Fibroblast of lung (primary cell): ENCODE results near the gene TCERG1L. TPM values are rescaled to one million over a fixed set of nuclear protein-coding genes. Genes with fewer than 3 reads are reported as not detected.
"Not testable (repeated sequence)": the region's sequence is repeated elsewhere in the genome, so short reads cannot be mapped to it uniquely, and the experiment has no call there.

Experiments
- DNase-seq, 2 donors: peaks; one replicate each; pipeline versions ENCODE4 v3.0.0 to v3.0.0-alpha.2; 2010; ENCODE audit warnings: low read depth in 2 of 2
- H2AFZ ChIP-seq: 2 replicates; pipeline ENCODE4 v1.5.1; 2012; ENCODE audit warnings: low read length, control low read depth, inconsistent platforms
- H3K27ac ChIP-seq: 2 replicates; pipeline ENCODE4 v1.5.1; 2011; ENCODE audit warnings: low read length, control low read depth; ENCODE audit not compliant: insufficient read depth
- H3K27me3 ChIP-seq: 2 replicates; pipeline ENCODE4 v1.5.1; 2011; ENCODE audit warnings: mild to moderate bottlenecking, low read length; ENCODE audit not compliant: control insufficient read depth, insufficient read depth
- H3K36me3 ChIP-seq: 2 replicates; pipeline ENCODE4 v1.5.1; 2011; ENCODE audit warnings: low read length; ENCODE audit not compliant: control insufficient read depth, insufficient read depth
- H3K4me1 ChIP-seq: 2 replicates; pipeline ENCODE4 v1.5.1; 2011; ENCODE audit warnings: low read length; ENCODE audit not compliant: control insufficient read depth, insufficient read depth; ENCODE audit errors: extremely low read depth
- H3K4me2 ChIP-seq: 2 replicates; pipeline ENCODE4 v1.5.1; 2011; ENCODE audit warnings: low read length, control low read depth; ENCODE audit not compliant: insufficient read depth; ENCODE audit errors: extremely low read depth
- H3K4me3 ChIP-seq, 4 experiments: fragments of 200-600 bp in 1 of 4; sonication (generic) in 1 of 4; replicated peaks in 1 of 4; 2 replicates each; pipeline ENCODE4 v1.5.1; 2011 to 2016; ENCODE audit warnings: low read length in 4 of 4, low read depth in 3 of 4, mild to moderate bottlenecking in 3 of 4, control low read depth in 2 of 4, inconsistent platforms in 1 of 4, mixed read lengths in 1 of 4; ENCODE audit not compliant: insufficient read depth in 1 of 4; ENCODE audit errors: control extremely low read depth in 1 of 4
- H3K79me2 ChIP-seq: 2 replicates; pipeline ENCODE4 v1.5.1; 2012; ENCODE audit warnings: mild to moderate bottlenecking, low read length, inconsistent platforms; ENCODE audit not compliant: control insufficient read depth, insufficient read depth
- H3K9ac ChIP-seq: 2 replicates; pipeline ENCODE4 v1.5.1; 2011; ENCODE audit warnings: mild to moderate bottlenecking, low read length, control low read depth; ENCODE audit not compliant: insufficient read depth
- H3K9me3 ChIP-seq: 2 replicates; pipeline ENCODE4 v1.5.1; 2012; ENCODE audit warnings: low read depth, low read length; ENCODE audit not compliant: control insufficient read depth, insufficient read depth
- H4K20me1 ChIP-seq: 2 replicates; pipeline ENCODE4 v1.5.1; 2011; ENCODE audit warnings: low read length; ENCODE audit not compliant: control insufficient read depth, insufficient read depth; ENCODE audit errors: extremely low read depth
- EZH2 ChIP-seq: IDR thresholded peaks from 2 replicates; pipeline ENCODE4 v1.5.1; 2012; ENCODE audit warnings: low read length, control low read depth, mild to moderate bottlenecking; ENCODE audit errors: missing control alignments
- polyA plus RNA-seq, 2 donors: library from polyadenylated mRNA; depleted of rRNA in 1 of 2; stranded (reverse) in 1 of 2; unstranded in 1 of 2; fragments of >200 nt; gene quantifications; 2 replicates each; pipeline ENCODE4 v1.2.1, GENCODE V29; 2011 to 2012; ENCODE audit warnings: missing spikeins in 1 of 2
- total RNA-seq: library from RNA; depleted of rRNA; stranded (reverse); fragments of >200 nt; gene quantifications from 2 replicates; pipeline ENCODE4 v1.2.1, GENCODE V29; 2014
- TF ChIP-seq, protein P1 (sequence below), 2 donors: IDR thresholded peaks in 1 of 2; conservative IDR thresholded peaks in 1 of 2; 1 replicate in 1 of 2; 2 replicates in 1 of 2; pipeline ENCODE4 v1.5.1; 2011 to 2012; ENCODE audit warnings: low read length in 2 of 2, control low read depth in 1 of 2, inconsistent platforms in 1 of 2, low read depth in 1 of 2, mild to moderate bottlenecking in 1 of 2

TCERG1L gene
- total and polyA plus RNA-seq, 2 donors (not counting 1 experiment from before 2014, with no cell fraction given): 0.02 TPM; not detected in 1

DNA sequence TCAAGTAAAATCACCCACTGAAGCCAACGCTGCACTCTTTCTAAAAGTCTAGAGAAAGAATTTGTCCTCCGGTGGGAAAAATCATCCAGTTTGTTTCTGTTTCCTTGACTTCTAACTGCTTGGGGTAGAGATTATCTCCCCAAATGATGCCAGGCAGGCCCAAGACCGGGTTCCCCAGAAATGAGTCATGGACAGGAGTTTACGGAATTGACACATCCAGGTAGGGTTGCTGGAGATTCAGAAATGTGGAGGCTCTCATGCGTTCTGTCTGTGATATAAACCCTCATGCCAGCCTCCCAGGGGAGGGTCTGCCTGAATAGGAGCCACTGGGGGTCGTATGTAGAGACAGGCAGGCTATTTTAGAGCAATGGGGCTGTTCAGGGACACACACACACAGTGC lies 230.9 kb downstream of the TCERG1L start:
- DNase-seq: no peak
- H3K27me3 ChIP-seq: no peaks in the 10 kb centered on the region
- no peaks in the 10 kb centered on the region for H3K36me3 ChIP-seq
- no peak overlapping the region for H3K9ac ChIP-seq
- H3K4me1 ChIP-seq: no peaks in the 10 kb centered on the region
- H4K20me1 ChIP-seq: no peaks in the 10 kb centered on the region
- no peak overlapping the region for H3K4me2 ChIP-seq
- no peak overlapping the region for H2AFZ ChIP-seq
- no peak for TF ChIP-seq EZH2
- TF ChIP-seq, protein P1, sequence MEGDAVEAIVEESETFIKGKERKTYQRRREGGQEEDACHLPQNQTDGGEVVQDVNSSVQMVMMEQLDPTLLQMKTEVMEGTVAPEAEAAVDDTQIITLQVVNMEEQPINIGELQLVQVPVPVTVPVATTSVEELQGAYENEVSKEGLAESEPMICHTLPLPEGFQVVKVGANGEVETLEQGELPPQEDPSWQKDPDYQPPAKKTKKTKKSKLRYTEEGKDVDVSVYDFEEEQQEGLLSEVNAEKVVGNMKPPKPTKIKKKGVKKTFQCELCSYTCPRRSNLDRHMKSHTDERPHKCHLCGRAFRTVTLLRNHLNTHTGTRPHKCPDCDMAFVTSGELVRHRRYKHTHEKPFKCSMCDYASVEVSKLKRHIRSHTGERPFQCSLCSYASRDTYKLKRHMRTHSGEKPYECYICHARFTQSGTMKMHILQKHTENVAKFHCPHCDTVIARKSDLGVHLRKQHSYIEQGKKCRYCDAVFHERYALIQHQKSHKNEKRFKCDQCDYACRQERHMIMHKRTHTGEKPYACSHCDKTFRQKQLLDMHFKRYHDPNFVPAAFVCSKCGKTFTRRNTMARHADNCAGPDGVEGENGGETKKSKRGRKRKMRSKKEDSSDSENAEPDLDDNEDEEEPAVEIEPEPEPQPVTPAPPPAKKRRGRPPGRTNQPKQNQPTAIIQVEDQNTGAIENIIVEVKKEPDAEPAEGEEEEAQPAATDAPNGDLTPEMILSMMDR (conservative IDR thresholded peaks at IDR 0.05 in 1 of 2, IDR thresholded peaks at IDR 0.05 in 1 of 2; ENCODE audit: low read depth in 1 of 2, low read length in 2 of 2): no peak
- H3K9me3 ChIP-seq: no peaks in the 10 kb centered on the region
- H3K79me2 ChIP-seq: no peaks in the 10 kb centered on the region
- no peak overlapping the region for H3K27ac ChIP-seq
- no peak overlapping the region for H3K4me3 ChIP-seq

DNA sequence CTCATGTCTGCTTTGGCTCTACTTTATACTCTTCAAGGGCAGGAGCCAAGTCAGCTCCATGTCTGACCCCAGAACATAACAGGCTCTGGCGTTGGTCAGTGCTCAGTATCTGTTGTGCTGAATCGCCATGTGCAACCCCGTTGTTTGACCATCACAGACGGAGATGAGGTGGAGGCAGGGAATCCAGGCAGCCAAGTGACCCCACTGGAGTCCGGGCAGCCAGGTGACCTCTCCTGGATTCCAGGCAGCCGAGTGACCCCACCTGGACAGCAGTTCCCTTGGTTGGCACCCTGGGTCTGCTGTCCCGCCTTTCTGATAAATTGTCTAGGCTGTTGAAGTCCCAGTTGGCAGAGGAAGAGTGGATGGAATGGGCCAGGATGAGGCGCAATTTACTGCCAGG lies 232.2 kb downstream of the TCERG1L start:
- Histone ChIP-seq H3K9me3 (no peaks in the 10 kb centered on the region), H4K20me1 (no peaks in the 10 kb centered on the region), H3K27ac (no peak overlapping the region), H3K4me3 (no peak overlapping the region), H3K36me3 (no peaks in the 10 kb centered on the region), H3K27me3 (no peaks in the 10 kb centered on the region), H3K9ac (no peak overlapping the region), H3K79me2 (no peaks in the 10 kb centered on the region), H3K4me2 (no peak overlapping the region), H2AFZ (no peak overlapping the region), H3K4me1 (no peaks in the 10 kb centered on the region)
- TF ChIP-seq EZH2: no peak
- TF ChIP-seq, protein P1 (conservative IDR thresholded peaks at IDR 0.05 in 1 of 2, IDR thresholded peaks at IDR 0.05 in 1 of 2; ENCODE audit: low read depth in 1 of 2, low read length in 2 of 2): no peak
- no peak for DNase-seq

DNA sequence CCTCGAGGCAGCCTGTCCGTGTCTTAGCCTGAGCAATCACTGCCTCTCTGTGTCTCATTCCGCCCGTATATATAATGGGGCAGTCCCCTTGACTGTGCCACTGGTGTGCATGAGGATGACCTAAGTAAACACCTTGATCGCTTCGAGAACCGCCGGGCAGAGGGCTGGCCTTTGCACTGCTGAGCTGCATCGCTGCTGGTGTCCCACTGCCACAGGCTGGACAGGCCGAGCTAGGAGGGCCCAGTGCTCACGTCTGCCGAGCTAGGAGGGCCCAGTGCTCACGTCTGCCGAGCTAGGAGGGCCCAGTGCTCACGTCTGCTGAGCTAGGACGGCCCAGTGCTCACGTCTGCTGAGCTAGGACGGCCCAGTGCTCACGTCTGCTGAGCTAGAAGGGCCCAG lies 232.6 kb downstream of the TCERG1L start:
- not testable (repeated sequence) for H3K9me3 ChIP-seq, DNase-seq, H4K20me1 ChIP-seq

More for the DNA sequence above, 232.6 kb downstream of the TCERG1L start:
- H3K27ac ChIP-seq, H3K27me3 ChIP-seq, H2AFZ ChIP-seq, H3K79me2 ChIP-seq, H3K36me3 ChIP-seq, H3K4me1 ChIP-seq, H3K9ac ChIP-seq, H3K4me2 ChIP-seq, H3K4me3 ChIP-seq: not testable (repeated sequence)
